ENCODE measurements around the gene PCDHGB4.
"Not testable (repeated sequence)": the region's sequence is repeated elsewhere in the genome, so short reads cannot be mapped to it uniquely, and the experiment has no call there.

GRCh38 chr5:141414548-141415274, 27.2 kb downstream of the PCDHGB4 start:
- not testable (repeated sequence) for TF ChIP-seq REST (IDR thresholded peaks at IDR 0.05); POLR2A (IDR thresholded peaks at IDR 0.05; ENCODE audit: low read length)
